ENCODE results near the gene RPL3. TPM values are rescaled to one million over a fixed set of nuclear protein-coding genes. Genes with fewer than 3 reads are reported as not detected.

Gene RPL3
- total and polyA plus RNA-seq, 2 of the 4 experiments (the other 2 are of a cell fraction) = 2,871 to 3,312 TPM

DNA sequence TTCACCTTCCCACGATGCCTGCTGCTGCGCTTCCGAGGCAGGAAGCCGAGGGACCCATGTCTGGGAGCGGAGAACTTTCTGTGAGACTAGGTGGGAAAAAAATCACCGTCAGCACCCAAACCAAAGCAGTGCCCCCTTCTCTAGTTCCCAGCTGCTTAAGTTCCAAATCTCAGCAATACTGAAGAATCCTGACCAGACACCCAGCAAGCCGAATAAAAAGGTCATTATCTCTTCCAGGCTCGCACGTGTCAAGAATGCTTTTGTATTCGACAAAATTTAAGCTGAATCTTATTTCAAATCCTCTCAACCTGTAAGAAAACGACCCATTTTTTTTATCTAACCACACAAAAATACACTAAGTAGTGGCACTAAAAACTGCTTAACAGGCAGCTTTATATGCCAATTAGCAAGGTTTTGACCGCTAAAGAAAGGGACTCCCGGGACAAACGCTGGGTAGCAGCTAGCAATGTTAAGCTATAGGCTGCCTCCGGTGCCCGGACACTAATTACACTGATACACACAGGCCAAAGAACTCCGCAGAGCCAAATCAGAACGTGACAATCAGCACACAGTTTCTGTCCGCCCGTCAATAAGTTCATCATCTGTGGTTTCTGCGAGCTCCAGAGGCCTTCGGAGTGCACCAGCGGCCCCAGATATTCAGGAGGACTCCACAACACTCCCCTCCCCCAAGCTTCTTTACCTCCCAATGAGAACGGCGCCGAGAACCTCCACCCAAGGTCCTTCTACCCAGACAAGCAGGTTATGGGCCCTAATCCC, 728 bp downstream of the RPL3 start:
- Histone ChIP-seq H4K5ac (ENCODE audit: low read depth, low read length) (peak overlapping the region; percentile 19; the same call in 1 of the 2 replicates), H4K8ac (ENCODE audit: low read depth in 2 of 2, low read length in 2 of 2) (peak overlapping the region; percentile 14 to 67; a peak in 1 of 4 replicates), H2BK15ac (ENCODE audit: low read depth, low read length) (no peak overlapping the region), H3K18ac (ENCODE audit: low read depth, low read length) (peak overlapping the region; percentile 30), H3K27ac (ENCODE audit: insufficient read depth, low read length) (peak overlapping the region; percentile 83), H2BK5ac (ENCODE audit: low read depth, low read length, poor library complexity, severe bottlenecking) (peak overlapping the region; percentile 78), H4K91ac (ENCODE audit: insufficient read depth, low read depth, low read length) (peak overlapping the region; percentile 67), H3K23ac (ENCODE audit: low read depth, low read length) (peak overlapping the region; percentile 94), H3K4me3 (ENCODE audit: insufficient read depth, low read depth, low read length) (peak overlapping the region; percentile 76), H2BK120ac (ENCODE audit: low read depth, low read length) (peak overlapping the region; percentile 9; the same call in 1 of the 2 replicates), H2AFZ (replicated peaks; ENCODE audit: low read length, poor library complexity) (peak overlapping the region; percentile 97), H3K79me1 (ENCODE audit: low read depth in 1 of 2, low read length in 2 of 2) (peaks cover 21 to 41% of the 10 kb centered on the region in 2 experiments), H3K9ac (ENCODE audit: low read depth, low read length) (peak overlapping the region; percentile 94), H3K14ac (replicated peaks; ENCODE audit: low read depth, low read length) (peak overlapping the region; percentile 95), H2BK20ac (ENCODE audit: low read depth, low read length) (no peak overlapping the region), H2AK5ac (ENCODE audit: low read depth, low read length) (peak overlapping the region; percentile 86), H2AK9ac (replicated peaks; ENCODE audit: low read depth, low read length, poor library complexity) (peak overlapping the region; percentile 99), H3K56ac (ENCODE audit: extremely low read depth, insufficient read depth, low read length) (peak overlapping the region; percentile 87), H3K9me3 (ENCODE audit: control insufficient read depth, insufficient read depth, low read length) (no peaks in the 10 kb centered on the region), H3K9me1 (ENCODE audit: insufficient read depth, low read length) (no peaks in the 10 kb centered on the region; the same call in 1 of the 2 replicates), H3K27me3 (ENCODE audit: control insufficient read depth, insufficient read depth, low read length) (no peaks in the 10 kb centered on the region), H3K4me1 (ENCODE audit: control insufficient read depth, insufficient read depth, low read length) (peaks cover 20% of the 10 kb centered on the region), H4K20me1 (ENCODE audit: insufficient read depth, low read length) (peaks cover 57% of the 10 kb centered on the region), H3K36me3 (ENCODE audit: control insufficient read depth, insufficient read depth, low read length) (peaks cover 42% of the 10 kb centered on the region), H3K4me2 (ENCODE audit: low read depth, low read length) (peak overlapping the region; percentile 93), H3K4ac (ENCODE audit: low read depth, low read length) (peak overlapping the region; percentile 86)
- 0% methylated on average over 12 of the region's 26 CpGs; no CpG with 5 or more reads in 1 of the 2 experiments for WGBS, 2 experiments (ENCODE audit: extremely low coverage in 2 of 2, insufficient read length in 1 of 2)
- ChIA-PET CTCF (interaction anchor here (0.6 to 1.6 kb wide), 5 partner anchors 18 to 128 kb away, joined by 3 to 5 read pairs (median 3); no protein-coding TSS in a partner anchor), POLR2A (ENCODE audit: unreplicated experiment) (interaction anchor here (0.6 to 1.8 kb wide), 6 partner anchors 14 to 346 kb away, joined by 4 to 17 read pairs (median 6); no protein-coding TSS in a partner anchor)
- dilution Hi-C loops (cut with HindIII; ENCODE audit: low sequenced_read_pairs, unreplicated experiment) = no loop called here
- intact Hi-C loops (cut with micrococcal nuclease) = loop anchor here (1.0 to 10.0 kb wide), 4 partner anchors 87 to 554 kb away; partner anchors contain the start of gene ATF4
- TSS peak; percentile 81 for BruUV-seq (replicated peaks)
- peak; percentile 0; the same call in 1 of the 2 replicates for ATAC-seq (ENCODE audit: low read depth)
- no peak for DNase-seq
- in situ Hi-C loops (cut with MboI; ENCODE audit: low sequenced_read_pairs) = loop anchor here (10.0 kb wide), 2 partner anchors 206 to 314 kb away; partner anchors contain the start of gene ATF4
- no peak for TF ChIP-seq NFE2L2 (IDR thresholded peaks at IDR 0.05; ENCODE audit: low read depth, low read length)
- TF ChIP-seq, protein P1, sequence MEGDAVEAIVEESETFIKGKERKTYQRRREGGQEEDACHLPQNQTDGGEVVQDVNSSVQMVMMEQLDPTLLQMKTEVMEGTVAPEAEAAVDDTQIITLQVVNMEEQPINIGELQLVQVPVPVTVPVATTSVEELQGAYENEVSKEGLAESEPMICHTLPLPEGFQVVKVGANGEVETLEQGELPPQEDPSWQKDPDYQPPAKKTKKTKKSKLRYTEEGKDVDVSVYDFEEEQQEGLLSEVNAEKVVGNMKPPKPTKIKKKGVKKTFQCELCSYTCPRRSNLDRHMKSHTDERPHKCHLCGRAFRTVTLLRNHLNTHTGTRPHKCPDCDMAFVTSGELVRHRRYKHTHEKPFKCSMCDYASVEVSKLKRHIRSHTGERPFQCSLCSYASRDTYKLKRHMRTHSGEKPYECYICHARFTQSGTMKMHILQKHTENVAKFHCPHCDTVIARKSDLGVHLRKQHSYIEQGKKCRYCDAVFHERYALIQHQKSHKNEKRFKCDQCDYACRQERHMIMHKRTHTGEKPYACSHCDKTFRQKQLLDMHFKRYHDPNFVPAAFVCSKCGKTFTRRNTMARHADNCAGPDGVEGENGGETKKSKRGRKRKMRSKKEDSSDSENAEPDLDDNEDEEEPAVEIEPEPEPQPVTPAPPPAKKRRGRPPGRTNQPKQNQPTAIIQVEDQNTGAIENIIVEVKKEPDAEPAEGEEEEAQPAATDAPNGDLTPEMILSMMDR (conservative IDR thresholded peaks at IDR 0.05; ENCODE audit: low read depth, low read length) = no peak
- TF ChIP-seq MXI1 (IDR thresholded peaks at IDR 0.05; ENCODE audit: borderline replicate concordance, low read depth, low read length) = no peak
- TF ChIP-seq MAZ (IDR thresholded peaks at IDR 0.05; ENCODE audit: borderline replicate concordance, low read depth, low read length) = no peak
- no peak for TF ChIP-seq RFX5 (IDR thresholded peaks at IDR 0.05; ENCODE audit: low read depth, low read length)
- TF ChIP-seq POLR2A (IDR thresholded peaks at IDR 0.05; ENCODE audit: low read depth, low read length) = no peak
- no peak for TF ChIP-seq CHD1 (IDR thresholded peaks at IDR 0.05; ENCODE audit: low read depth, low read length)
- no peak for TF ChIP-seq BHLHE40 (IDR thresholded peaks at IDR 0.05; ENCODE audit: low read depth, low read length)
- TF ChIP-seq FOS (IDR thresholded peaks at IDR 0.05; ENCODE audit: low read depth, low read length) = no peak
- TF ChIP-seq RAD21 (IDR thresholded peaks at IDR 0.05; ENCODE audit: low read length) = no peak
- TF ChIP-seq RCOR1 (IDR thresholded peaks at IDR 0.05; ENCODE audit: insufficient replicate concordance, low read length) = no peak
- no peak for TF ChIP-seq MAFK (IDR thresholded peaks at IDR 0.05; ENCODE audit: low read depth, low read length)
- no peak for TF ChIP-seq CEBPB (IDR thresholded peaks at IDR 0.05; ENCODE audit: low read depth, low read length)
- TF ChIP-seq, protein P2, sequence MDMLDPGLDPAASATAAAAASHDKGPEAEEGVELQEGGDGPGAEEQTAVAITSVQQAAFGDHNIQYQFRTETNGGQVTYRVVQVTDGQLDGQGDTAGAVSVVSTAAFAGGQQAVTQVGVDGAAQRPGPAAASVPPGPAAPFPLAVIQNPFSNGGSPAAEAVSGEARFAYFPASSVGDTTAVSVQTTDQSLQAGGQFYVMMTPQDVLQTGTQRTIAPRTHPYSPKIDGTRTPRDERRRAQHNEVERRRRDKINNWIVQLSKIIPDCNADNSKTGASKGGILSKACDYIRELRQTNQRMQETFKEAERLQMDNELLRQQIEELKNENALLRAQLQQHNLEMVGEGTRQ (IDR thresholded peaks at IDR 0.05; ENCODE audit: low read depth, low read length) = no peak
- no peak for TF ChIP-seq SMC3 (IDR thresholded peaks at IDR 0.05; ENCODE audit: low read depth, low read length)

All from IMR-90 (cell line).